Ishikawa (cell line): ENCODE measurements around the gene COPE.

Source experiments
- CEBPB ChIP-seq: IDR thresholded peaks from 2 replicates; pipeline ENCODE4 v1.6.1; 2012
- CREB1 ChIP-seq: IDR thresholded peaks from 2 replicates; pipeline ENCODE4 v1.6.1; 2012; ENCODE audit warnings: low read depth
- EGR1 ChIP-seq: IDR thresholded peaks from 2 replicates; pipeline ENCODE4 v1.6.1; 2012
- EP300 ChIP-seq: IDR thresholded peaks from 2 replicates; pipeline ENCODE4 v1.6.1; 2012; ENCODE audit warnings: borderline replicate concordance
- FOXM1 ChIP-seq: IDR thresholded peaks from 2 replicates; pipeline ENCODE4 v1.6.1; 2012; ENCODE audit warnings: low read depth, borderline replicate concordance
- NFIC ChIP-seq: IDR thresholded peaks from 2 replicates; pipeline ENCODE4 v1.6.1; 2012
- RAD21 ChIP-seq: IDR thresholded peaks from 2 replicates; pipeline ENCODE4 v1.6.1; 2012; ENCODE audit warnings: low read depth
- TAF1 ChIP-seq: IDR thresholded peaks from 2 replicates; pipeline ENCODE4 v1.6.1; 2012; ENCODE audit warnings: low read depth, mild to moderate bottlenecking
- TCF12 ChIP-seq: IDR thresholded peaks from 2 replicates; pipeline ENCODE4 v1.6.1; 2012; ENCODE audit warnings: low read depth
- TEAD4 ChIP-seq: IDR thresholded peaks from 2 replicates; pipeline ENCODE4 v1.6.1; 2012
- YY1 ChIP-seq: IDR thresholded peaks from 2 replicates; pipeline ENCODE4 v1.6.1; 2012; ENCODE audit warnings: low read depth
- ZBTB7A ChIP-seq: IDR thresholded peaks from 2 replicates; pipeline ENCODE4 v1.6.1; 2012; ENCODE audit warnings: low read depth
- TF ChIP-seq, protein P1 (sequence below): IDR thresholded peaks from 2 replicates; pipeline ENCODE4 v1.6.1; 2012; ENCODE audit warnings: low read depth, mild to moderate bottlenecking
- TF ChIP-seq, protein P2 (sequence below): IDR thresholded peaks from 2 replicates; pipeline ENCODE4 v1.6.1; 2012
- TF ChIP-seq, protein P3 (sequence below): IDR thresholded peaks from 2 replicates; pipeline ENCODE4 v1.6.1; 2012

Gene COPE

DNA sequence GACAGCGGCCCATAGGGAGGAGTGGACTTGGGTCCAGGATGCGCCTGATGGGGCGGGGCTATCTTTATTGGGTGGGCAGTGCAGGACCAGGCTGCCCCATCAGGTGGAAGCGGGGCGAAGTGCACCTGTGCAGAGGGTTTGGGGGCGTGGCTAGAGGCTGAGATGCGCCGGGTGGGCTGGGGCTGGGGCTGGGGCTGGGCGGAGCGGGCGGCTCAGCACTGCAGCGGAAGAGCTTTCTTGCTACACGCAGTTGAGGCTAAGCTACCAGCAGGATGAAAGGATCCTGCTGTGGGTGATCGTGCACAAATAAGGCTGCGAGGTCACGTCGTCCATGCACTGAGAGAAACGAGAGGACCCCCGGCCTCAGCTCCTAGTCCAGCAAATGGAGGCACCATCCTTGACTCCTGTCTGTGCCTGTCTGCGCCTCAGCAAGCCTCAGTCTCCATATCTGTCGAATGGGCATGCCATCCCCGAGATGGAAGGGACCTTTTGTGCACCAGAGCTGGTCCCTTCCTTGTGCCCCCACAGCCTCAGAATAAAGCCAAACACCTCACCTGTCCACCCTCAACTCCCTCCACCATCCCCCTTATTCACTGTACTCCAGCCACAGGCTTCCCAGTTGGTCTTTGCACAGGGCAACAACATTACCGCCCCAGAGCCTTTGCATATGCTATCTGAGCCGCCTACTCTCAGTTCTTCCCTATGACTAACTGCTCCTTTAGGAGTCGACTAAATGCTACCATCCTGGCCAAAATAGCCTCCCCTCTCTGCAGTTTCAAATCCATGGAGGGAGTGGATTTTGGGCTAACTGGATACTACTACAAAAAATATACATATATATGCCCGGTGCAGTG is 42.8 kb upstream of the COPE start:
- TF ChIP-seq EGR1 (no peak), NFIC (no peak), TAF1 (no peak), TEAD4 (no peak), FOXM1 (no peak), TCF12 (no peak), YY1 (no peak), CEBPB (no peak), RAD21 (no peak), ZBTB7A (no peak), CREB1 (no peak), EP300 (no peak)
- TF ChIP-seq, protein P1, sequence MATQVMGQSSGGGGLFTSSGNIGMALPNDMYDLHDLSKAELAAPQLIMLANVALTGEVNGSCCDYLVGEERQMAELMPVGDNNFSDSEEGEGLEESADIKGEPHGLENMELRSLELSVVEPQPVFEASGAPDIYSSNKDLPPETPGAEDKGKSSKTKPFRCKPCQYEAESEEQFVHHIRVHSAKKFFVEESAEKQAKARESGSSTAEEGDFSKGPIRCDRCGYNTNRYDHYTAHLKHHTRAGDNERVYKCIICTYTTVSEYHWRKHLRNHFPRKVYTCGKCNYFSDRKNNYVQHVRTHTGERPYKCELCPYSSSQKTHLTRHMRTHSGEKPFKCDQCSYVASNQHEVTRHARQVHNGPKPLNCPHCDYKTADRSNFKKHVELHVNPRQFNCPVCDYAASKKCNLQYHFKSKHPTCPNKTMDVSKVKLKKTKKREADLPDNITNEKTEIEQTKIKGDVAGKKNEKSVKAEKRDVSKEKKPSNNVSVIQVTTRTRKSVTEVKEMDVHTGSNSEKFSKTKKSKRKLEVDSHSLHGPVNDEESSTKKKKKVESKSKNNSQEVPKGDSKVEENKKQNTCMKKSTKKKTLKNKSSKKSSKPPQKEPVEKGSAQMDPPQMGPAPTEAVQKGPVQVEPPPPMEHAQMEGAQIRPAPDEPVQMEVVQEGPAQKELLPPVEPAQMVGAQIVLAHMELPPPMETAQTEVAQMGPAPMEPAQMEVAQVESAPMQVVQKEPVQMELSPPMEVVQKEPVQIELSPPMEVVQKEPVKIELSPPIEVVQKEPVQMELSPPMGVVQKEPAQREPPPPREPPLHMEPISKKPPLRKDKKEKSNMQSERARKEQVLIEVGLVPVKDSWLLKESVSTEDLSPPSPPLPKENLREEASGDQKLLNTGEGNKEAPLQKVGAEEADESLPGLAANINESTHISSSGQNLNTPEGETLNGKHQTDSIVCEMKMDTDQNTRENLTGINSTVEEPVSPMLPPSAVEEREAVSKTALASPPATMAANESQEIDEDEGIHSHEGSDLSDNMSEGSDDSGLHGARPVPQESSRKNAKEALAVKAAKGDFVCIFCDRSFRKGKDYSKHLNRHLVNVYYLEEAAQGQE, result no peak
- TF ChIP-seq, protein P2, sequence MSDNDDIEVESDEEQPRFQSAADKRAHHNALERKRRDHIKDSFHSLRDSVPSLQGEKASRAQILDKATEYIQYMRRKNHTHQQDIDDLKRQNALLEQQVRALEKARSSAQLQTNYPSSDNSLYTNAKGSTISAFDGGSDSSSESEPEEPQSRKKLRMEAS, result no peak
- TF ChIP-seq, protein P3, sequence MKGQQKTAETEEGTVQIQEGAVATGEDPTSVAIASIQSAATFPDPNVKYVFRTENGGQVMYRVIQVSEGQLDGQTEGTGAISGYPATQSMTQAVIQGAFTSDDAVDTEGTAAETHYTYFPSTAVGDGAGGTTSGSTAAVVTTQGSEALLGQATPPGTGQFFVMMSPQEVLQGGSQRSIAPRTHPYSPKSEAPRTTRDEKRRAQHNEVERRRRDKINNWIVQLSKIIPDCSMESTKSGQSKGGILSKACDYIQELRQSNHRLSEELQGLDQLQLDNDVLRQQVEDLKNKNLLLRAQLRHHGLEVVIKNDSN, result no peak

DNA sequence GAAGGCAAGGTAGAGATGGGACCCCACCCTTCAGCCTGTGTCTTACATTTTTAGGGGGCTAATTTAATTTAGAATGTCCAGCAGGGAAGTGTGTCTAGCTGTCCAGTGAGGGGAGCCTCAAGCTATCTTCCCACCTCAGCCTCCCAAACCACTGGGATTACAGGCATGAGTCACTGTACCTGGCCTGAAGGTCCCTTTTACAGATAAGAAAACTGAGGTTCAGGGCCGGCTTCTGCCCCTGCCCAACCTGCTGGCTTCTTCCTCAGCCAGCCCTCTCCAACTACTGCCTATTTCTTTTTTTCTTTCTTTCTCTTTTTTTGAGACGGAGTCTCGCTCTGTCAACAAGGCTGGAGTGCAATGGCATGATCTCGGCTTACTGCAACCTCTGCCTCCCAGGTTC is 41.2 kb upstream of the COPE start:
- TF ChIP-seq RAD21 (no peak), YY1 (no peak), EGR1 (no peak), ZBTB7A (no peak), NFIC (no peak), EP300 (no peak), CEBPB (no peak), TAF1 (no peak), FOXM1 (no peak), TEAD4 (no peak)
- TF ChIP-seq, protein P3, result no peak
- TF ChIP-seq, protein P2, result no peak
- TF ChIP-seq, protein P1, result no peak

DNA sequence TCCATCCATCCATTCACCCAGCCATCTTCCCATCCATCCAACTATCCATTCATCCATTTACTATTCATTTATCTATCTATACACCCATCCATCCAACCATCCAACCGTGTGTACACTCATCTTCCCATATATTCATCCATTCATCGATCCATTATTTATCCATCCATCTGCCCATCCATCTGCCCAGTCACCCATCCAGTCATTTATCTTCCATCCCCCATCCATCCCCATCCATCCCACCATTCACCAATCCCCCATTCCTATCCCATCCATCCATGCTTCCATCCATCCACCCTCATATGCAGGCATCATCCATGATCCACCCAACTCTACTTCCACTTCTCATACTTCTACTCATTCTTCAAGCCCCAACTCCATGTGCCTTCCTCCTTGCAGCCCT is 35.9 kb upstream of the COPE start:
- TF ChIP-seq, protein P3, result no peak
- no peak for TF ChIP-seq CEBPB
- no peak for TF ChIP-seq ZBTB7A
- TF ChIP-seq, protein P2, result no peak
- TF ChIP-seq, protein P1, result no peak
- TF ChIP-seq NFIC, result no peak
- TF ChIP-seq EP300, result no peak
- TF ChIP-seq YY1, result no peak
- no peak for TF ChIP-seq RAD21
- TF ChIP-seq TEAD4, result no peak
- no peak for TF ChIP-seq TCF12
- no peak for TF ChIP-seq EGR1
- TF ChIP-seq TAF1, result no peak
- no peak for TF ChIP-seq FOXM1
- TF ChIP-seq CREB1, result no peak

DNA sequence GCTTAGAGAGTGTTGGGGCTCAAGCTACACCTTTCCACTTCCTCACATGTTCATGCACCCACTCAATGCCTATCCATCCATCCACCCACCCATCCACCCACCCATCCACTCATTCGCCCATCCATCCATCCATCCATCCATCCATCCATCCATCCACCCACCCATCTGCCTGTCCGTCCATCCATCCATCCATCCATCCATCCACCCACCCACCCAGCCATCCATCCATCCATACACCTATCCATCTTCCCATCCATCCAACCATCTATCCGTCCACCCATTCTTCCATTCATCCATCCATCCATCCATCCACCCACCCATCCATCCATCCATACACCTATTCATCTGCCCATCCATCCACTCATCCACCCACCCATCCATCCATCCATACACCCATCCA is 34.9 kb upstream of the COPE start:
- TF ChIP-seq TEAD4 (no peak), TCF12 (no peak), CREB1 (no peak), NFIC (no peak), EGR1 (no peak), YY1 (no peak), CEBPB (no peak), ZBTB7A (no peak), TAF1 (no peak), RAD21 (no peak), EP300 (no peak), FOXM1 (no peak)
- TF ChIP-seq, protein P3, result no peak
- TF ChIP-seq, protein P1, result no peak
- TF ChIP-seq, protein P2, result no peak
